ENCODE data around the gene CTBP2. TPM values are rescaled to one million over a fixed set of nuclear protein-coding genes. Genes with fewer than 3 reads are reported as not detected.

CTBP2 gene
- total RNA-seq, 2 donors from 2014 or later: 32.0 to 49.0 TPM

- H3K27me3 ChIP-seq: no peaks in the 10 kb centered on the region
- DNase-seq: no peak
- intact Hi-C loops (cut with DNase I): no loop called here
- H3K36me3 ChIP-seq (replicated peaks in 1 of 2; ENCODE audit: insufficient read depth in 1 of 2, low read depth in 2 of 2): no peaks in the 10 kb centered on the region
- no peak for ATAC-seq
- 91 to 93% methylated on average over 2 of the region's 2 CpGs for WGBS, 2 donors
- TF ChIP-seq CTCF (IDR thresholded peaks at IDR 0.05): no peak
- TF ChIP-seq POLR2A (IDR thresholded peaks at IDR 0.05): no peak
- peaks cover 9% of the 10 kb centered on the region for H3K4me1 ChIP-seq
- no peaks in the 10 kb centered on the region for H3K9me3 ChIP-seq
- H3K27ac ChIP-seq: no peak overlapping the region
- H3K4me3 ChIP-seq: no peak overlapping the region
Measured at GRCh38 chr10:125096975-125097374, 63.4 kb downstream of the CTBP2 start.

GRCh38 chr10:125096371-125096770, 64.0 kb downstream of the CTBP2 start:
- Histone ChIP-seq H3K27me3 (no peaks in the 10 kb centered on the region), H3K4me1 (peaks cover 6% of the 10 kb centered on the region), H3K4me3 (no peak overlapping the region), H3K36me3 (replicated peaks in 1 of 2; ENCODE audit: insufficient read depth in 1 of 2, low read depth in 2 of 2) (no peaks in the 10 kb centered on the region), H3K9me3 (no peaks in the 10 kb centered on the region), H3K27ac (no peak overlapping the region)
- ATAC-seq (no peak), DNase-seq (peak in 2 of 4 donors; percentile 2)
- no peak for TF ChIP-seq CTCF (IDR thresholded peaks at IDR 0.05)
- WGBS, 2 donors: 59 to 72% methylated on average over 6 of the region's 6 CpGs
- intact Hi-C loops (cut with DNase I): no loop called here

GRCh38 chr10:125095776-125096175, 64.6 kb downstream of the CTBP2 start:
- Histone ChIP-seq H3K4me1 (peaks cover 6% of the 10 kb centered on the region), H3K36me3 (replicated peaks in 1 of 2; ENCODE audit: insufficient read depth in 1 of 2, low read depth in 2 of 2) (no peaks in the 10 kb centered on the region), H3K4me3 (no peak overlapping the region), H3K27me3 (no peaks in the 10 kb centered on the region), H3K9me3 (no peaks in the 10 kb centered on the region), H3K27ac (peak overlapping the region in 2 of 4 donors; percentile 16 to 24)
- intact Hi-C loops (cut with DNase I): no loop called here
- no peak for ATAC-seq
- WGBS, 2 donors: 61 to 63% methylated on average over 3 to 5 of the region's 5 CpGs
- peak in 2 of 4 donors; percentile 2 to 8 for DNase-seq
- TF ChIP-seq CTCF (IDR thresholded peaks at IDR 0.05): no peak
- TF ChIP-seq POLR2A (IDR thresholded peaks at IDR 0.05): no peak

- ATAC-seq (no peak), DNase-seq (peak in 2 of 4 donors; percentile 1 to 9)
- Histone ChIP-seq H3K27ac (peak overlapping the region in 1 of 4 donors; percentile 24), H3K27me3 (no peaks in the 10 kb centered on the region), H3K9me3 (no peaks in the 10 kb centered on the region), H3K36me3 (replicated peaks in 1 of 2; ENCODE audit: insufficient read depth in 1 of 2, low read depth in 2 of 2) (no peaks in the 10 kb centered on the region), H3K4me1 (peaks cover 6% of the 10 kb centered on the region), H3K4me3 (no peak overlapping the region)
- TF ChIP-seq POLR2A (IDR thresholded peaks at IDR 0.05) (no peak), CTCF (IDR thresholded peaks at IDR 0.05) (no peak)
- intact Hi-C loops (cut with DNase I): no loop called here
- 84 to 96% methylated on average over 6 of the region's 6 CpGs for WGBS, 2 donors
Measured at GRCh38 chr10:125095228-125095627, 65.1 kb downstream of the CTBP2 start.

- no peak overlapping the region for H3K4me3 ChIP-seq
- intact Hi-C loops (cut with DNase I): no loop called here
- WGBS, 2 donors: 86 to 92% methylated on average over 8 of the region's 8 CpGs
- H3K9me3 ChIP-seq: no peaks in the 10 kb centered on the region
- no peak overlapping the region for H3K27ac ChIP-seq
- no peaks in the 10 kb centered on the region for H3K36me3 ChIP-seq (replicated peaks in 1 of 2; ENCODE audit: insufficient read depth in 1 of 2, low read depth in 2 of 2)
- peaks cover 8% of the 10 kb centered on the region for H3K4me1 ChIP-seq
- H3K27me3 ChIP-seq: no peaks in the 10 kb centered on the region
- DNase-seq: peak in 1 of 4 donors; percentile 19
- no peak for TF ChIP-seq CTCF (IDR thresholded peaks at IDR 0.05)
- TF ChIP-seq POLR2A (IDR thresholded peaks at IDR 0.05): no peak
- no peak for ATAC-seq
Measured at GRCh38 chr10:125094806-125095205, 65.6 kb downstream of the CTBP2 start.
